NK-92 (cell line): ENCODE data around the gene SYNPO2.

Source experiments
- DNase-seq: peaks from one replicate; lab custom pipeline; 2025; ENCODE audit not compliant: unreplicated experiment; lab: John Stamatoyannopoulos, UW

Gene SYNPO2

GRCh38 chr4:119105605-119106004, 217.0 kb downstream of the SYNPO2 start:
- no peak for DNase-seq

DNA sequence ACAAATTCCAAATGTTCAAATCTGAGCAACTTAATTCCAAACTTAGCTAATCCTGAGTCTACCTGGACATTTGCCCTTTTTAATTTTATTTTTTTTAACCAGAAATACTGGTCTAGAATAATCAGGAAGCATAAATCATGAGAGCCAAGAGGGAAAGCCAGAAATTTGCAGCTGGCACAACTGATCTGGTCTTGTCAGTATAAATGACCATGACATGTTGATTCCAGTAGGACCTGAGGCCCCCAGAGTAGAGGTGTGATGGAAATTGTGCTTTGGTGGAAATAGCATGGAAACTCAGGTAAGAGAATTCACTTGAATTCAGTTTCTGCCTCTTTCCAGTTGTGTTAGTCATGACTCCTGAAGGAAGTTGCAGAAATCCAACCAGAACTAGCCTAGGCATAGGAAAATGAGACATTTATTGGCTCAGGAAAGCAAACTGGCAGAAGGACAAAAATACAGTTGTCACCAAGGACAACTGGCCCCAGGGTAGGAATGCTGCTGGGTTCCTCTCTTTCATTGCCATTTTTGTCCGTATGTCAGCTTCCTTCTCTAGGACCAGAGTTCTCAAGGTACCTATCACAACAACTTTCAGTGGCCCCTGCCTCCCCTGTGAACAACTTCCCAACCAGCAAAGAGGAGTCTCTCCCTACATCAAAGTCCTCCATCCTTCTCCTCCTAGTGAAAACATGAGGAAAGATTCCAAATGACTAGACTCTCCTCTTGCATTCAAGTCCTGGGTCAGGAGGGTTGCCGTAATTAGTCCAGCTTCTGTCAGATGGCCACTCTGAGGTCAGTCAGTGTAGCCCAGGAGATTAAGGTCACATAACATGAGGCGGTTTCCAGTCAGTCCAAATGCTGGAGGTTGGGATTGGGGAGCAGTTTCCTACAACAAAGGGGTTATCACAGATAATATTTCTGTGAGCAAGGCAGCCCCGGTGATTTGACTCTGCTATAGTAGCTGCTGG, 217.7 kb downstream of the SYNPO2 start:
- DNase-seq = no peak

DNA sequence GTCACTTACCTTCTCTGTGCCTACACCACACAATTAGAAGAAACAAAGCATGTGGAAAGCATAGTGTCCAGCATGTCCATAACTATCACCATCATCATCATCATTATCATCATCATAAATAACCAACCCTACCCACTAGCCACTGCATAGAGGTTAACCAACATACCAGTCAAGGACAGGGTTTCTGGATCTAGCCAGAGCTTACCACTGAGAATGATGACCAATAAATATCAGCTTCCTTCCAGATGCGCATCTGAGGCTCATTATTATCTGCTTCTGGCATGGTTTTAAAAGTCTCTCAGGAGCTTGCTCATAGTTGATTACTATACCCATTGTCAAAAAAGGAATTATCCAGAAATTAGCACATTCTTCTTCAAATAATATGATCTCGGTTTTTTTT, 221.5 kb downstream of the SYNPO2 start:
- DNase-seq = no peak
